HL-60 (cell line): ENCODE data around the gene PNLIPRP1.

Source experiments
- GABPA ChIP-seq: IDR thresholded peaks from 2 replicates; pipeline ENCODE4 v1.6.1; 2012; ENCODE audit warnings: low read depth
- POLR2AphosphoS5 ChIP-seq: IDR thresholded peaks from 2 replicates; pipeline ENCODE4 v1.6.1; 2012; ENCODE audit warnings: low read depth
- TF ChIP-seq, protein P1 (sequence below): IDR thresholded peaks from one replicate; pipeline ENCODE4 v1.5.1; 2011; ENCODE audit warnings: low read length, control low read depth, inconsistent platforms; ENCODE audit not compliant: insufficient read depth

DNA sequence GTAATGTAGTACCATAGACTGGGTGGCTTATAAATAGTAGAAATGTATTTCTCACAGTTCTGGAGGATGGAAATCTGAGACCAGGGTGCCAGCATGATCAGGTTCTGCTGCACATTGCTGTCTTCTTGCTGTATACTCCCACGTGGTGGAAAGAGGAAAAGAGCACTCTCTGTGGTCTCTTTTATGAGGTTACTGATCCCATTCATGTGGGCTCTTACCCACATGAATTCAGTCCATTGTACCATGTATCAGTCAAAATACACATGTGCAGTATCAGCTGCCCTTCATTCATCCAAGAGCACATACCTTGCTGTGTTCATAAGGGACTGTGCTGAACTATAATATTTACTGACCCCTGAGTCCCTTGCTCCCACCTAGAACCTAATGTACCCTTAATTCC is 47.1 kb downstream of the PNLIPRP1 start:
- TF ChIP-seq POLR2AphosphoS5 (no peak), GABPA (no peak)
- TF ChIP-seq, protein P1, sequence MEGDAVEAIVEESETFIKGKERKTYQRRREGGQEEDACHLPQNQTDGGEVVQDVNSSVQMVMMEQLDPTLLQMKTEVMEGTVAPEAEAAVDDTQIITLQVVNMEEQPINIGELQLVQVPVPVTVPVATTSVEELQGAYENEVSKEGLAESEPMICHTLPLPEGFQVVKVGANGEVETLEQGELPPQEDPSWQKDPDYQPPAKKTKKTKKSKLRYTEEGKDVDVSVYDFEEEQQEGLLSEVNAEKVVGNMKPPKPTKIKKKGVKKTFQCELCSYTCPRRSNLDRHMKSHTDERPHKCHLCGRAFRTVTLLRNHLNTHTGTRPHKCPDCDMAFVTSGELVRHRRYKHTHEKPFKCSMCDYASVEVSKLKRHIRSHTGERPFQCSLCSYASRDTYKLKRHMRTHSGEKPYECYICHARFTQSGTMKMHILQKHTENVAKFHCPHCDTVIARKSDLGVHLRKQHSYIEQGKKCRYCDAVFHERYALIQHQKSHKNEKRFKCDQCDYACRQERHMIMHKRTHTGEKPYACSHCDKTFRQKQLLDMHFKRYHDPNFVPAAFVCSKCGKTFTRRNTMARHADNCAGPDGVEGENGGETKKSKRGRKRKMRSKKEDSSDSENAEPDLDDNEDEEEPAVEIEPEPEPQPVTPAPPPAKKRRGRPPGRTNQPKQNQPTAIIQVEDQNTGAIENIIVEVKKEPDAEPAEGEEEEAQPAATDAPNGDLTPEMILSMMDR: no peak
